ENCODE measurements around the gene KRTAP10-11.
A peak's percentile ranks its signal among the peaks of the same experiment; 100 is the strongest.
"Not testable (repeated sequence)": the region's sequence is repeated elsewhere in the genome, so short reads cannot be mapped to it uniquely, and the experiment has no call there.

KRTAP10-11 gene

DNA sequence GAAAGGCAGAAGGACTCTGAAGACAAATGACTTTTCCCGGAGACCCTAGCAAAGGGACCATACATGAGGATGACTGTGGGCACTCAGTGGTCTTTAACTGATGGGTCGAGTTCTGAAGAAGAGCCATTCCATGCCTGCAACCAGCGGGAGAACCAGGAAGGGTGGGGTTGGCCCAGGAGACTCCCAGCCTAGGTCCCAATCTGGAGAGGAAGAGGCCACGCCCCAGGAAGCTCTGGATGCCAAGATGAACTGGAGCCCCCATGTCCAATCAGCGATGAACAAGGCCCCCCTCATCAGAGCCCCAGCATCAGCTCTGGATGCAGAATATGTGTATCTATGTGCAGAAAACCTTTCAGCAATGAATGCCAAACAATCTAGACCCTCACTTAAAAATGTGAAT, 5.5 kb upstream of the KRTAP10-11 start:
- no peak for DNase-seq

DNA sequence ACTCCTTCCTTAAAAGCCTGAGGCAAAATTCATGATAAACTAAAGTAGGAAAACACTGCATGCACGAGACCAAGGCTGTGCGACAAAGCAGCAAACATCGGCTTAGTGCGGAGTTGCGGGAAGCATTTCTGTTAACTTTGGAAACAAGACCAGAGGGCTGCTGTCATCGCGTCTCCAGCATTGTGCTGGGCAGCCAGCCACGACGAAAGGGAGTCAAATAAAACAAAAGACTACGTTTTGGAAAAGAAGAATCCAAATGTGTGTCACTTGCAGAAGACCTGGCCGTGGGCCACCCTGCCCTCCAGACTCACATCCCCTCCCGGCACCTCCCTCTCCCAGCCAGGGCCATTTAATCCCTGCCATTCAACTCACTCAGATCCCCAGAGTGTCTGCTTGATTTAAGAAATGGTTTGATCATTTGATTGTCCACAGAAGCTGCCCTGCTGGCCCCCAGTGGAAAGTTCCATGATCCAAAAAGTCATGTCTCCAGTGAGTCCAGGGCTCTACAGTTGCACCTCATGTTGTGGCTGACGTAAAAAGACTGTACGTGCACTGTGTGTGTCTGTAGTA, 2.4 kb upstream of the KRTAP10-11 start:
- DNase-seq, result peak; percentile 1

DNA sequence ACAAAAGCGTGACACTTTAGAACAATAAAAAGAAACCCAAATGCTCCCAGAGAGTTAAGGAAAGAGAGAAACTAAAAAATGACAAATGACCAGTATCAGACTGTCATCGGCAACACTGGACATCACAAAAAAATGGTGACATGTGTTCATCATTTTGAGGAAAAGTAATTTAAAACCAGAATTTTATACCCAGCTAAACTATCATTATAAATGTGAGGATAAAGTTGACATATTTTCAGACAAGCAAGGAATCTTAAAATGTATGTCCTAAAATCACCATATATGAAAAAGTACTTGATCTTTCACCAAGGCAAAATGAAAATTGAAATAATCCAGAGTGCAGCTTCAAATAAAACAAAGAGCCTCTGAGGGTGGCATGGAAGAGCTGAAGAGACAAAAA, 1.3 kb upstream of the KRTAP10-11 start:
- DNase-seq, result no peak

DNA sequence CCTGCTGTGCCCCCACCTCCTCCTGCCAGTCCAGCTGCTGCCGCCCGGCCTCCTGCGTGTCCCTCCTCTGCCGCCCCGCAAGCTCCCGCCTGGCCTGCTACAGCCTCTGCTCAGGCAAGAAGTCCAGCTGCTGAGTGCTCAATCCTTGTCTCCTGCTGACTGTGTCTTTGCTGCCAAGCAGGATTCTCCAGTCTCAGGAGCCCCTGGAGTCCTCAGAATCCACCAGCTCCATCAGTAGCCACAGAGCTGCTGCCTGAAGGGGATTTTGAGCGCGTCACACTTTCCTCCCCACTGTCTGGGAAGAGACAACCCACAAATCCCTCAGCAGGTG, 973 bp downstream of the KRTAP10-11 start:
- no peak for DNase-seq

DNA sequence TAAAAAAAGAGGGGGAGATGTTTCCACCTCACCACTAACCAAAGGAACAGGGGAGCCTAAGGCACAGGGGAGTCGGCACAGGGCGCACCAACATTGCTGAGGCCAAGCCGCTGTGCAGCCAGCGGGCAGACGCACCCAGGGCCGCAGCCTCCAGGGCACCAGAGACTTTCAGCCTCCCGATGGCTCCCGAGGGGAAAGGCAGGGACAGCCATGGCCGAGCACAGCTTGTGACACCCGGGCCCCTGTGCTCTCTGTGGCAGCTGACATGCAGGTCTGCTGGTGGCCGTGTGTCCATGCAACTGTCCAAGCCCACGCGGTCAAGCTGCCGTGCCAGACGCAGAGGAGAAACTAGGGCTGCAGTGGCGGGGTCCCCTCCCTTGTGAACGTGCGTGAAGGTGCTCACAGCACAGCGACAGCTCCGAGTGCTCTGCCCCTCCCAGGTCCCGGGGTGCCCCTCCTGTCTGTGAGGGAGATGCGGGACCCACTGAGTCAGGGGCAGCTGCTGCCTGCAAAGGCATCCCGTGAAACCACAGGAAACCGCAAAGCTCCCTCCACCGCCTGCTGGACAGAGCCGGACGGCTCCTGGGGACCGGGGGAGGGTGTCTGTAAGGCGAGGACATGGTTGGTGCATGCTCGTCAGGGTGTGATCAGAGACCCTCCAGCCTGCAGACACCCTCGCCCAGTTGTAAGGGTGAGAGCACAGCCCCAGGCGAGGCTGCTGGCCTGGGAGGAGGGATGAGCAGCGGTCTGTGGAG, 2.5 kb downstream of the KRTAP10-11 start:
- DNase-seq, result no peak

DNA sequence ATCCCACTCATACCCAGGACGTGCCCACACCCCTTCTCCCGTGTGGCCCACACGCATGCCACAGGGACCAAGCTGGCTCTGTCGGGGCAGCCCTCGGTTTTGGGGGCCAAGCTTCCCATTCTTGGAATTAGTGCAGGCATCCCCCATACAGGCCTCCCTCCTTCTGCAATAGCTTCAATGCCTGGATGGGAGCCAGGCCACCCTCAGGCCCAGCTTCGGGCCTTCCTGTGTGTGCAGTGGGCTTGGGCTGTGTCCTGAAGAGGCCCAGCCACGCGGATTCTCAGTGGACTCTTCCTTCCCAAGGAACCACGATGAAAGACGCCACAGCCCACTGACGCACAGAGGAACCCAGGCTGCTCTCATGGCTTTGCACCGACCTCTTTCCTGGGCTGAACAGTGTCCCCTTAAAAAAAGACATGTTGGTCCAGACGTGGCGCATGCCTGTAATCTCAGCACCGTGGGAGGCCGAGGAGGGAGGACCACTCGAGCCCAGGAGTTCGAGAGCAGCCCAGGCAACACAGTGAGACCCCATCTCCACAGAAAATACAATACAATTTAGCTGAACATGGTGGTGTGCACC, 3.4 kb downstream of the KRTAP10-11 start:
- DNase-seq, result no peak

DNA sequence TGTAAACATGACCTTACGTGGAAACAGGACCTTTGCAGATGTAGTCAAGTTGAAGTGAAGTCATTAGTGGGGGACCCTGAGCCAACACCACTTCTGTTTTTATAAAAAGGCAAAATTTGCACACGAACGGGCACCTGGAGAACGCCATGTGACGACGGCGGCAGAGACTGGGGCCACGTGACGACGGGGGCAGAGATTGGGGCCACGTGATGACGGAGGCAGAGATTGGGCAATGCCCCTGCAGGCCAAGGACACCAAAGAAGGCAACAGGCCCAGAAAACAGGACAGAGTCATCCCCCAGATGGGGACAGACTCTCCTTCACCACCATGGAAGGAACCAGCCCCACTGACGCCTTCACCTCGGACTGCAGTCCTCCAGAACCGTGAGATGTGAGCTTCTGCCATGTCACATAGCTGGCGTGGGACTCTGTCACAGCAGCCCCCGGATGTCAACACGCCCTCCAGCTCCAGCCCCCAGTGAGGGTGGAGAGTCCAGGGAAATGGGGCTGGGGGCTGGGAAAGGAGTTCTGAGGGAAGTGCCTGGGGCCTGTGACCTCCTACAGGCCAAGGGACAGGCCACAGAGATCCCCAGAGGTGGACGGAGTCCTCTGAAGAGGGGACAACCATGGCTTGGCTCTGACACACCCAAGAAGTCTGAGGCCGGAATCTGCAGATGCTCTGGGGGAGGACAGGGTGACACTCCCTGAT, 4.2 kb downstream of the KRTAP10-11 start:
- DNase-seq, result no peak

DNA sequence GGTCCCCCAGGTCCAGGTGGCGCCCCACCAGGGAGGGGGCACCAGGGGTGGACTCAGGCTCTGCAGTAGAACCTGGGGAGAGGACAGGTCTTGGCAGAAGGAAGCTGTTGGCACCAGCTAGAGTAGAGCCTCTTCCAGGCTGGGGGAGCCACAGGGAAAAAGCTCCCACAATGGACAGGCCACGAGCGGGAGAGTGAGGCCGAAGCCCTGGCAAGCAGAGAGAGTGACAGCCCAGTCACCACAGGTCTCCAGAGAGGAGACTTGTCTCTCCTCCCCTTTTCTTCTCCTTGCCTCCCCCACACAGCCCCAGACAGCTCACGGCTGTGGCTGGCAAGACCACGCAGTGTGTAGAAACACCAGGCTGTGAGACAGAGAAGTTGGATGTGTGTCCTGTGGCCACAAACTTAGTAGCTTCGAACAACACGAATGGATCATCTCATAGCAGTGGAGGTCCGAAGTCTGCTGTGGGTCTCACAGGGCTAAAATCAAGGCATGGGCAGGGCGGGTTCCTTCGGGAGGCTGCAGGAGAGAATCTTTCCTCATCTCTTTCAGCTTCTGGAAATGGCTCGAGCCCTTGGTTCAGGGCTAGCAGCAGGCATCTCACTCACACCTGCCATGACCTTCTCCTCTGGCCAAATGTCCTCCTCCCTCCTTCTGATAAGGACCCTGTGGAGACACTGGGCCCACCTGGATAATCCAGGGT, 4.9 kb downstream of the KRTAP10-11 start:
- no peak for DNase-seq

DNA sequence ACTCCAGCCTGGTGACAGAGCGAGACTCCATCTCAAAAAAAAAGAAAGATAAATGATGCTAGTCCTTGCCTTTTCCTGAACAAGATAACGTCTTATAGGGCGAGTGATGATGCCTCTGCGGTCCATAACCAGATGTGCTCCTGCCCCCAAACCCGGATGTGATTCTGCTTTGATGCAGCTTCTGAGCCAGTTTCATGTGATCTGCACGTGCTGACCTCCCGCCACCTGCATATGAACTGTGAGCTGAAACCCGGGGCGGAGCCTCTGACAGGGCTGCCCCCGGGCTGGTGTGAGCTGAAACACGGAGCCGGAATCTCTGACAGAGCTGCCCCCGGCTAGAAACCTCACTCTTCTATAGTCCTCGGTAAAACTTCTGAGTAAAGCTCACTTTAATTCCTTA, 6.9 kb downstream of the KRTAP10-11 start:
- DNase-seq, result no peak

DNA sequence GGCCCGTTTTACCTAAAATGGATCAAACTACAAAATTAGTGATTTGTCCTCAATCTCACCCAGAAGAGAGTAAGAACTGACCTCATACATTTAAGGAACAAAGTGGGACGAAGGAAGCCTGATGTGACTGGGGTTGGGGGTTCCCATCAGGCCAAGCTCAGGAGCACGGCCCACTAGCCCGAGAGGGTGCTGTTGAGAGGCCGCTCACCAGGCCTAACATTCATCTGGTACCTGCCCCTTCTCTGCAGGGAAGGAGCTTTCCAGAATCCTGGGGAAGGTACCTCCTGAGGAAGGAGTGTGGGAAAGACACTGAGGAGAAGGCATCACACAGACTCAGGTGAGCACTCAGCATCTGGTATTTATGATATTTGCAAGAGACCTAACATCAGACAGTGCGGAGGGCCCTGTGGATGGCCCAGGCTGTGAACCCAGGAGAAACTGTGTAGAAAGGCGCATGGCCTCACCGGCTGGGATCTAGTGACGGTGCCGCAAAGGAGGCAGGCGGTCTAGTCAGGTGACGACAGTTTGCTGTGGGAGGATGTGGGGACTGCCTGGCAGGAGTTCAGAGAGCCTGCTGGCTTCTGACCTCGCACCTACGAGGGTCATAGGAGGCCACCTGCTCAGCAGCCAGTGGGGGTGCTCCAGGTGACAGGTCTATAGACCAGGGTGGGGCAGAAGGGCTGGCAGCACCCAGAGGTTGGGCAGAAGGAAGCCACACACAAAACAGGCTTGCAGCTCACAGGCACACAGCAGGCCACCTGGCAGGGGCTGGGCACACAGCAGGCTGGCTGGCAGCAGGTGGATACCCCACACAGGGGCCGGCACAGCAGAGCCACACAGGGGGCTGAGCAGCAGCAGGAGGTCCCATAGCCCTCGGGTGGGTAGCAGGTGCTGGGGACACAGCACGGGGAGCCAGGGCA, 7.7 kb downstream of the KRTAP10-11 start:
- DNase-seq, result peak; percentile 12

DNA sequence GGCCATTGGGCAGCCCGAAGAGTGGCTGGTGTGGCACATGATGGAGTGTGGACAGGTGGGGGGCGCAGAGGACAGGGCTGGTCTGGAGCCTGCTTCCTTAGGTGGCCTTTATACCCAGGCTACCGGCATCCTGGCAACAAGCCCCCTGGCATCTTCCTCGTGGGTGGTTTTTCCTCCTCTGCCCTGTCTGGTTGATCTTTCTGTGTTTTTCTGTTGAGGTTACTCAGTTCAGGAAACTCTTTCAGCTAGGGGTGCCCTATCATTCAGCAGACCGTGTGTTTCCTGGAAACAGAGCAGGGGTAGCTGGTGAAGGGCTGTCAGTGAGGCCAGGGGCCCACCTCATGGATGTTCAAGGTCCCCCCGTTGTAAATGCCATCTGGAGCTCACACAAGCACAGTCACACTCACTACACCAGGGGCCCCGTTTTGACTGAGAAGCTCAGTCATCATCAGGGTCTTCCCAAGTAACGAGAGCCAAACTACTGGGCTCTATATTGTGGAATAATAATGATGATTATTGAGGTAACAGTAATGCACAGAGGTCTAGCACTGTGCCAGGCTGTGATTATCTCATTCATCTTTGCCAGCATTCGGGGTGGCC, 8.5 kb downstream of the KRTAP10-11 start, which contains the start of gene KRTAP12-4:
Gene KRTAP12-4, minus strand, starts transcription at position 84 of the 600 bp plus-strand sequence. Its CDS starts 45 bp downstream, at position 39.
- DNase-seq, result no peak

DNA sequence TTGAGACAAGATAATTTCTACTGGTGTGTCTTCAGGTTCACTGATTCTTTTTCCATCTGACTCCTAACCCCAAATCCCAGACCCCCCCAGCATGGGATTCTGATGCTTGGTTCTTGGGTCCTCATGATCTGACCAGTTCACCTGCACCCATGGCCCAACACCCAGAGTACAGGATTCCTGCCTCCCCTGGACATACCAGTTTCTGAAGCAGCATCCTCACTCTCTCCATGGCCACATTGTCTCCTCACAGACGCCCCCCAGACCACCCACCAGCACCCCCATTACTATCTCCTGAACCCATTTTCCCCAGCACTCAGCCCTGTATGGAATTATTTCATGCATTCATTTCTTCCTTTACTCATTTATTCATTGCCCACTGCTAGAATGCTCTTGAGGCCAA, 10.7 kb downstream of the KRTAP10-11 start:
- no peak for DNase-seq

DNA sequence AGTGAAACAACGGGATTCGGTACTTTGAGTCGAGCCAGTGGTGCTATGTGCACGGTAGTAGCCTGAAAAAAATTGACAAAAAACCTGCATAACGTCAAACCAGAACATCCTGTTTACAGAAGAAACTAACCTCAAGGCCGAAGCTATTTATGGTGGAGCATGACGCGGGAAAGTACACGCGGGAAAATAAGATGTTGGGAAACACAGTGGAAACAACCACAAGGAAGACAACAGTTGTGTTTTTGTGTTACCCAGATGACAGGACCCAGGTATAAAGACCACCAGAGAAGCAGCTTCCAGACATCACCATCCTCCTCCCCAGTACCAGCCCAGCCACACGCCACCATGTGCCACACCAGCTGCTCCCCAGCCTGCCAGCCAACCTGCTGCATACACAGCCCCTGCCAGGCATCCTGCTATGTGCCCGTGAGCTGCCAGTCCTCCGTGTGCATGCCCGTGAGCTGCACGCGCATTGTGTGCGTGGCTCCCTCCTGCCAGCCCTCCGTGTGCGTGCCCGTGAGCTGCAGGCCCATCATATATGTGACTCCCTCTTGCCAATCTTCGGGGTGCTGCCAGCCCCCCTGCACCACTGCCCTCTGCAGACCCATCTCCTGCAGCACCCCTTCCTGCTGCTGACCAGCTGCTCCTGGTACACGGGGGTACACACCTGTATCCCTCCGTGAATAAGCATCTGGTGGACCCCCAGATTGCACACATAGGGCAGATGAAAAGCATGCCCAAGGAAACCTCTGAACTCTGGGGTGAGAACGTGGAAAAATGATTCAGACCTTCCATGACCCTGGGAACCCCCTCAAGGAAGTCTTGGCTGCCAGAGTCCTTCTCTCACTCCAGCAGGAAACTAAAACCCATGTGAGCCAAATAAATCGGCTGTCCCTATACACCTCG, 11.7 kb downstream of the KRTAP10-11 start, which contains the start of gene KRTAP12-3:
Gene KRTAP12-3, plus strand, starts transcription at position 298 of the 906 bp plus-strand sequence. Its CDS starts 48 bp downstream, at position 346.
- no peak for DNase-seq

DNA sequence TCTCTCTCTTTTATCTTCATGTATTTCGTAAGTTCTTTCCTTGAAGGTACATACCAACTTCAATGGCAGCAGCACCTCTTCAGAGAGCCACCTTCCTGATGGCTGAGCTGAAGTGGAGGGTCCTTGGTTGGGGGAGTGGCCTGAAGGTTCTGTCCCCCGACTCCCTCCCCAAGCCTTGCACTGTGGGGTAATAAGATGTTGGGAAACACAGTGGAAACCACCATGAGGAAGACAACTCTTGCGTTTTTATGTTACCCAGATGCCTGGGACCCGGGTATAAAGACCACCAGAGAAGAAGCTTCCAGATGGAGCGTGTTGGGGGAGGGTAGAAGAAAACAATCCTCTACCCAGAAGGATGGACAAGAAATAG, 12.3 kb downstream of the KRTAP10-11 start:
- DNase-seq, result no peak

DNA sequence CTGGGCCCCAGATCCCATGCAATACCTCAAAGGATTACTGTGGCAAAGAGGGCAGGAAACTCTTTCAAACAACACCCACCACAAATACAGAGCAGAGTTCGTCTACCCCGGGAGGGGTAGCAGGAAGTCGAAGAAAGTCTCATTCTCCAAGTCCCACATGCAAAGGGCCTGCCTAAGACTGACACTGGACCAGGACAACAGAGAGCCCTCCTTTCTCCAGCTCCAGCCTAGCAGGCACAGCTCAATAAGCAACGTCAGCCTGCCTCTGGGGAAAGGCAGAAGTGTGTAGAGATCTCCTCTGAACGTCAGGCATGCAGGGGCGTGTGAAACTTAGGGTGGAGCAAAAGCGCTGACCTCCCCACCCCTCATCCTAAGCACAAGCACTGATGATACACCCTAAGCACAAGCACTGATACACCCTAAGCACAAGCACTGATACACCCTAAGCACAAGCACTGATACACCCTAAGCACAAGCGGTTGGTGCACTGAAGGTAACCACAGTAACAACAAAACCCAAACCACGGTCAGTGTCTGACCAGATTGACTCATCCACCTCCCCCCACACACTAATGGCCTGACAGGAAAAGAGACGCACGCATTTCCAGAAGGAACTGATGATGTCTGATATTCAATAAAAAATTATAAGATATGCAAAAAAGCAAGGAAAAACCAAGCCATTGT, 12.8 kb downstream of the KRTAP10-11 start:
- no peak for DNase-seq

DNA sequence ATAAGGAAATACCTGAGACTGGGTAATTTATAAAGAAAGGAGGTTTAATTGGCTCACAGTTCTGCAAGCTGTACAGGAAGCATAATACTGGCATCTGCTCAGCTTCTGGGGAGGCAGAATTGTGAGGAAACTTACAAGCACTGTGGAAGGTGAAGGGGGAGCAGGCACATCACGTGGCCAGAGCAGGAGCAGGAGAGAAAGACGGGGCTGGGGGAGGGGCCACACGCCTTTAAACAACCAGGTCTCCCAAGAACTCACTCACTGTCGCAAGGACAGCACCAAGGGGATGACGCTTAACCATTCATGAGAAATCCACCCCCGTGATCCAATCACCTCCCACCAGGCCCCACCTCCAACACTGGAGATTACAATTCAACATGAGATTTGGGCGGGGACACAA, 15.4 kb downstream of the KRTAP10-11 start:
- DNase-seq, result not testable (repeated sequence)

DNA sequence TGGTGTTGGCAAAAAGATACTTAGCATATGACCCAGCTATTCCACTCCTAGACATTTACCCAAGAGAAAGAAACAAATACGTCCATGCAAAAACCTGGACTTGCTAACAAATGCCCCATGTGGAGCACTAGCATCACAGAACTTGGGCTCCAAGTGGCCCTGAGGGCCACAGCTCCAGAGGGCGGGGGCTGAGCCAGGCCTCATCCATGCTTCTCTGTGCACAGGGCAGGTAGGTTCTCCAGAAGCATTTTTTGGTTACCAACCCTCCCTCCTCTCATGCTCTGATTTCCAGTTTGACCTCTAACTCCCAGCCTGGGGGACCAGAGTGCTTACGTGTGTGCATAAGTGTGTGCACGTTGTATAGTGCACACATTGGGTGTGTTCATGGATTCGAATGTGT, 18.5 kb downstream of the KRTAP10-11 start:
- no peak for DNase-seq

DNA sequence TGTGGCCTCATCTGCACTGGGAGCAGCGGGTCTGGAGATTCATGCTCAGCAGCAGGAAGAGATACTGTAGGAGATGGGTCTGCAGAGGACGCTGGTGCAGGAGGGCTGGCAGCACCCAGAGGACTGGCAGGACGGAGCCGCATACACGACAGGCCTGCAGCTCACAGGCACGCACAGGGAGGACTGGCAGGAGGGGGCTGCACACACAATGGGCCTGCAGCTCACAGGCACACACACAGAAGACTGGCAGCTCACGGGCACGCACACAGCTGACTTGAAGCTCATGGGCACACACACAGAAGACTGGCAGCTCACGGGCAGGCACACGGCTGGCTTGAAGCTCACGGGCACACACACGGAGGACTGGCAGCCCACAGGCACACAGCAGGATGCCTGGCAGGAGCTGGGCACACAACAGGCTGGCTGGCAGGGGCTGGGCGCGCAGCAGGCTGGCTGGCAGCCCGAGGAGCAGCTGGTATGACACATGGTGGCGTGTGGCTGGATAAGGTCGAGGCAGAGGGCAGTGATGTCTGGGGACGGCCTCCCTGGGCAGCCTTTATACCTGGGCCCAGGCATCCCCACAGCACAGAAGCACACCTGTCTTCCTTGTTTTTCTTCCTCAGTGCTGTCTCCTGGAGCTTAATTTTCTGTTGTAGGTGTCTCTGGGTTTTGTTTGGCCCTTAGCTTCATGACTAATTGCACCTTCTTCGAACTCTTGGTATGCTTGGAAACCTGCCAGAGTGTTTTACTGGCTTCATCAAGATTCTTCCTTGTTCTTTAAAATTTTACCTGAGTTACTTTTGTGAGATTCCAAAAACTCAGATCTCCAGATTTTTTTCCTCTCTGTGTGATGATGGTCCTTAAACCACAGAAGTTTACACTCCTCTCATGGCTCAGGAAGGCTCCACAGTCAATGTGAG, 20.4 kb downstream of the KRTAP10-11 start, which contains the start of gene KRTAP12-2:
Gene KRTAP12-2, minus strand, starts transcription at position 527 of the 920 bp plus-strand sequence. Its CDS starts 41 bp downstream, at position 486.
- DNase-seq, result peak; percentile 1

Measured in NCI-H2081 treated with DMSO at 0.1 percent for 48 hours (cell line).